Measurements from ENCODE around the gene CHCHD5.

DNA sequence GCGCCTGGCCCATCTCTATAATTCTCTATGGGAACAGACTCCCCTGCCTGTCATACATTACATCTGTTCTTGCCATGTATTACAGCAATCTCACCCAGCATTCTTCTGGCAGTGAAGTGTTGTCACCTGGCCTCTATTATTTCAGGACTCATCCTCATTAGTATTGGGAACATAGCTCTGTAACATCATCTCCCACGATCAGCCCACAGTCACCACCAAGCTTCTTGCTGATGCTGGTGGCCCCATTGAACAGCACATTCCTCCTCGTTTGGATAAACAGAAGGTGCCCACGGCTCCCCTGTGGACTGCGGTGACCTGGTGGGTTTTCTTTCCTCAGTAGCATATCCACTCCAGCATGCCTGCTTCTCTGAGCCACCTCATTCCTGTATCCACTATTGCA lies 21.5 kb downstream of the CHCHD5 start:
- TF ChIP-seq CTCF (IDR thresholded peaks at IDR 0.05; ENCODE audit: low read depth, low read length, poor library complexity, severe bottlenecking), result no peak
- TF ChIP-seq EZH2phosphoT487 (IDR thresholded peaks at IDR 0.05; ENCODE audit: borderline replicate concordance, low read length), result no peak

Data from DOHH2 (cell line).